HG02571 (cell line): ENCODE data around the gene MAP3K13.

Experiments used
- ATAC-seq: cut with Tn5 transposase; IDR thresholded peaks from one replicate; pipeline ENCODE4 v1.9.1; 2021; ENCODE audit warnings: mild to moderate bottlenecking, moderate library complexity; ENCODE audit not compliant: unreplicated experiment

MAP3K13 gene

GRCh38 chr3:185498503-185499396, 135.8 kb downstream of the MAP3K13 start, which contains the start of gene TMEM41A:
TMEM41A (minus strand) TSS chr3:185499035; CDS start chr3:185498961, 74 bp downstream.
- ATAC-seq, result peak; percentile 91

- ATAC-seq, result no peak
Observed at GRCh38 chr3:185502987-185503386, 140.1 kb downstream of the MAP3K13 start.

- ATAC-seq, result no peak
Observed at GRCh38 chr3:185503521-185503920, 140.6 kb downstream of the MAP3K13 start.

GRCh38 chr3:185504636-185505035, 141.7 kb downstream of the MAP3K13 start:
- no peak for ATAC-seq

GRCh38 chr3:185507883-185508282, 144.9 kb downstream of the MAP3K13 start:
- ATAC-seq, result no peak

- no peak for ATAC-seq
Observed at GRCh38 chr3:185508335-185508991, 145.5 kb downstream of the MAP3K13 start.

GRCh38 chr3:185511711-185512110, 148.8 kb downstream of the MAP3K13 start:
- ATAC-seq, result no peak

- no peak for ATAC-seq
Observed at GRCh38 chr3:185517387-185518130, 154.6 kb downstream of the MAP3K13 start.

- no peak for ATAC-seq
Observed at GRCh38 chr3:185519021-185519420, 156.1 kb downstream of the MAP3K13 start.

- ATAC-seq, result no peak
Observed at GRCh38 chr3:185521349-185522138, 158.6 kb downstream of the MAP3K13 start.

- no peak for ATAC-seq
Observed at GRCh38 chr3:185526349-185526951, 163.5 kb downstream of the MAP3K13 start.

GRCh38 chr3:185527364-185527763, 164.4 kb downstream of the MAP3K13 start:
- ATAC-seq, result no peak

GRCh38 chr3:185528532-185528931, 165.6 kb downstream of the MAP3K13 start:
- ATAC-seq, result no peak

- no peak for ATAC-seq
Observed at GRCh38 chr3:185530856-185531255, 167.9 kb downstream of the MAP3K13 start.

- no peak for ATAC-seq
Observed at GRCh38 chr3:185532901-185533300, 170.0 kb downstream of the MAP3K13 start.

GRCh38 chr3:185534511-185534910, 171.6 kb downstream of the MAP3K13 start:
- ATAC-seq, result no peak

GRCh38 chr3:185537369-185537970, 174.5 kb downstream of the MAP3K13 start:
- ATAC-seq, result peak; percentile 99
